TTC549 (cell line): ENCODE data around the gene C6orf118.

ENCODE experiments used
- FAIRE-seq: peaks from 2 replicates; lab custom pipeline; 2012; peaks lifted over from hg19 to GRCh38; lab: Jason Lieb, UNC

Gene C6orf118

DNA sequence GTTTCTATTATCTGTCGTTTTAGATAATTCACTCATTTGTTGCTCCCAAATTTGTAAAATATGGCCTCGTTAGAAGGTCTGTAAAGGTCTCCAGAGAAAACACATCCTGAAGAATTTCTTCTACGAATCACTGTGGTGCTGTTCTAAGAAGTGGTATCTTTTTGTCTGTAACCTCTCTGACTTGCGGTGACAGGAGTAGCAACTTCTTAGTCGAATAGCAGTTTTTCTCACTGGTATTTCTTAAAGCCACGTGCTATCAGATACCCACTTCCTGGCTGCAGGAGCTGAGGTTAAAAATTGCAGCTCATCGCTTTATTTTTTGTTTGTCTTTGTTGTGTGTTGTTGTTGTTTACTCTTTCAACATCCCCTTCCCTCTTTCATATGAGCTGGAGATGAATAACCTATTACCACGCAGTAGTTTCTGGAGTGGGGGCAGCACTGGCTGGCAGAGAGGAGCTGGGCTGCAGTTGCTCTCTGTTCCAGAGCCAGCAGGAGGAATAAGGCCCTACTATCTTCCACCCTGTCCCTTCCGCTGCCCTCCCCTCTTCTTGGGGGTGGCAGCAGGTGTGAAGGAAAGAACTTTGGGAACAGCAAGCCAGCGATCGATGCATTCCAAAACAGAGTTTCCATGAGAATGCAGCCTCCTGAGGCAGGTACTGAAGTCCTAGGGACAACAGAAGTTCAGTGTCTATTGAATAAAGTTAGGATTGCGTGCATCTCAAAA lies 64.7 kb downstream of the C6orf118 start:
- no peak for FAIRE-seq

DNA sequence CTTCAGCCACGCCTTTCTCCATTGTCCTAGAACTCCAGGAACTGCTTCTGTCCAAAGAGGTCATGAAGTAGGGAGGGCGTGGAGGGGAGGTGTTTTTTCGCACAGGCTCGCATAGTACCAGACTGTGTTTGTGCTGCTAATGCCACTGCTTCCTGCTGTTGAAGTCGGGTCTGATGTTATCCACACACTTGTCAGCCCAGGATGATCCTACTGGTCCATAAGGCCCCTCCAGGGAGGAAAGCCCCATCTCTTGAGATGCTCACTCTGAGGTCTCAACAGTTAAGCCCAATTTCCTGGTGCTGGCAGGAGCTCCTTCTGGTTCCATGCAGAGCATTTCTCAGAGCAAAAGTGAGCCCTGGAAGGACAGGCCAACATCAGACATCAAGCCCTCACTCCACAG lies 65.6 kb downstream of the C6orf118 start:
- FAIRE-seq = no peak

DNA sequence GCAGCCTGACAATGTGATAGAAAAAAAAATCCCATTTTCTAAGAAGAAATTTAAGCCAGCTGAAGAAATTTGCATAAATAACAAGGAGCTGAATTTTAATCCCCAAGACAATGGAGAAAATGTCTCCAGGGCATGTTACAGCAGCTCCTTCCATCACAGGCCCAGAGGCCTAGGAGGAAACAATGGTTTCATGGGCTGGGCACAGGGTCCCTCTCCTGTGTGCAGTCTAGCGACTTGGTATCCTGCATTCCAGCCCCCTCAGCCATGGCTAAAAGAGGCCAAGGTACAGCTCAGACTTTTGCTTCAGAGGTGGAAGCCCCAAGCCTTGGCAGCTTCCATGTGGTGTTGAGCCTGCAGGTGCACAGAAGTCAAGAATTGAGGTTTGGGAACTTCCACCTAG lies 73.1 kb downstream of the C6orf118 start:
- FAIRE-seq = no peak

DNA sequence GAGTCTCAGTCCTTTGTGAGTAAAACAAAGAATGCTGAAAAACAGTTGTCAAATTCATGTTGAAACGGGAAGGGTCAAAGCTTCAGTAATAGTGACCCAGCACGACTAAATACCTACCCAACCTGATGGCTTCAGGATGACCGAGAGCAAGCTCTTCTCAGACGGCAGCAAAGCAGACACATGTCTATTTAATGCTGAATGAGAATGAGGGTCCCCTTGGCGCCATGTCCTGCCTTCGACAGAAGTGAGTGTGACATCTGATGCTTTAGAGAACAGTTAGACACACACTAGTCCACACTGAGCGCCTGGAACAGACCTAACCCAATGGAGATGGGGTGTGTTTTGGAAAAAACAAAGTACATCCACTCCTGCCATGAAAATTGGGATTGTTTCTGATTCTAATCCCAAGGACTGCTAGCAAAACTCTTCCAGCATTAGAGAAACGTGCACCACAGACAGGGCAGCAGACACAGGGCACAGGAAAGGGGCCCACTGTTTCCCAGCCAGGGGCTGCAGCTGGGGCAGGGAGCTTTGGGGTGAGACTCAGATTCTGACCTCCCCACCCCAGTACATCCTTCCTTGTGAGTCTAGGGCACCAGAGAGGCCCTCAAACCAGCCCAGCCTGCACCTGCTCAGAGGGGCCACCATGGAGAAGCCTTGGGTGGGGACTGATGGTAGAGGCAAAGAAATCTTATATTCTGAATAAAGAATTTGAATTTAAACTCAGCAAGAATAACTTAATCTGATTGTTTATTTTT lies 76.5 kb downstream of the C6orf118 start:
- no peak for FAIRE-seq

DNA sequence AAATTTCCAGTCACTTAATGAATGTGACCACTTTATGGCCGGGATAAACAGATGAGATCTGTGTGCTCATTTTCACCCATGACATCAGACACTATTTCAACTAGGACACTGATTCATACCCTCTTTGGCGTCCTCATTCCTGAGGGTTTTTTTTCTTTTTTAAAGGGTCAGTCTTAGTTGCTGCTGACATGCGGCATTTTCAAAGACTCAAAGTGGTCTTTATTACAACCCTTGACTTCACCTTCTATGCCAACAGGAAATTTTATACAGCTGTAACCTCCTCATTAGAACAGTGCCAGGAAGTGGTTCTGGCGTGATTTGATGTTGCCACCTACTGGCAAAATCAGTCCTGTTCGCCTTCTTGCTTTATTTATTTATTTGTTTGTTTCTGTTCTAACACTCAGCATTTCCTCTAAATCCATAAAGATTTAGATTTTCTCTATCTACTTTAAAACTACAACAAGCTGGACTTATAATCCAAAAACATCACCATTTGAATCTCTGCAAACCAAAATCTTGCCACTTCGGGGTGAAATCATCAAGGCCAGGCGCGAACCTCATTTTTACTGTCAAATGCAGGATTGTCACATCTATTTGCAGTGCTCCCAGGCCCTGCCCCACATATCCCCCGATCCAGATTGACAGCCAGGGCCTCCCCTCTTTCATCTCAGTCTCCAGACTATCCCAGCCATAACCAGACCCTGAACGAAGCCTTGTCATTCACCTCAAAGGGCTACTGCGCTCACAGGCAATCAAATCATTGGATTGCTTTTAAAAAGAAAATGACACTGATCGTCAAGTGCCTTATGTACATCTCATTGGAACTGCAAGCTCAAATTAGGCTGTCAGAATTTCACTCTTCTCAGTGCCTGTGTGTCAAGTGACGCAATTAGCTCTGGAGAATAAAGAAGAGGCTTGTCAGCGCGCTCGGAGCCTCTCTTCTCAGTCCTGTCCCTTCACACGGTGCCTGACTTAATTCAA lies 77.5 kb downstream of the C6orf118 start:
- FAIRE-seq = peak; percentile 51

DNA sequence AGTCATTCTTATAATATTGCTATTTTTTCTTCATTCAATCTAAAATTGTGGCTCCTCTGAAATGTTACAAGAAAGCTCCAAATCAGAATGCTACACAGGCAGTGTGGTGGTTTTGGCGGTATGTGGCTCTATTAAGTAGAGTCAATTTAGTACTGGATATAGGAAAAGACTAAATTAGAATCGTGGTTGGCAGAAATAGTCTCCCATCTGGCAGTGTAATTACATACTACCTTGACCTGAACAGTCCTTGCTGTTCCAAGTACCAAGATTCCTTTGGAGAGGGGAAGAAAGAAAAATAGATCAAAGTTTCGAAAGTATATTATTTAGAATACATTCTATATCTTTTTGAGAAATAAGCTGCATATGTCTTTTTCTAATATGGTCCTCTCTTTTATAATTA lies 78.2 kb downstream of the C6orf118 start:
- FAIRE-seq = no peak
